ENCODE results near the gene ADAM12.

DNA sequence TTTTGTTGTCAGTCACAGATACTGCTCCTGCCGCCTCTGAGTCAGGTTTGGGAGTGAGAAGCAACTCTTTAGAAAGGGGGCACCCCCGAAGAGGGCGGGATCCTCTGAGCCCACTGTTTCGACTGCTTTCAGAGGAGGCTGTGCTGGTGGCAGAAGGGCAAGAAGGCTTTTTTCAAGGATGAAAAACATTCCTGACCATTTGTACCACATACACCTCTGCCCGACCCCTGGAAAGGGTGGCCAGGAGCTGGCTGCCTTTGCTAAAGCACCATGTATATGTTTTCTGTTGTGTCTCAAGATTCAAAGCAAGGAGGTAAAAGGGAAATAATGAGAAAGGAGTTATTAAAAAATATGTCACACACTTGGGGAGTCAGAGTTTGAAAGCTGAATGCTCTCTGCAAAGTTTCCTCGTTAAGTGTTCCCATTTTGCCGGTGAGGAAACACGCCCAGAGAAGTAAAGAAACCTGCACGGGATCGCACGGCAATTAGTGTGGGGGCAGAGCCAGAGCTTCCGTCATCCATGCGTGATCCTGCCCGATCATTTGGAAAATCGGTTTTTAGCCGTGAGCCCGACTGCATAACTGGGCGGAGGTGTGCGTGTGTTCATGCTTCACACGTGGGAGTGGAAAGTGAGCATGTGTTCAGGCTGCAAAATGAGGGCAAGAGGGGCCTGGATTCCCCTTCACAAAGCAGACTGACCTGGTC is 163.2 kb downstream of the ADAM12 start:
- no peak for TF ChIP-seq POLR2A (IDR thresholded peaks at IDR 0.05)
- TF ChIP-seq, protein P1, sequence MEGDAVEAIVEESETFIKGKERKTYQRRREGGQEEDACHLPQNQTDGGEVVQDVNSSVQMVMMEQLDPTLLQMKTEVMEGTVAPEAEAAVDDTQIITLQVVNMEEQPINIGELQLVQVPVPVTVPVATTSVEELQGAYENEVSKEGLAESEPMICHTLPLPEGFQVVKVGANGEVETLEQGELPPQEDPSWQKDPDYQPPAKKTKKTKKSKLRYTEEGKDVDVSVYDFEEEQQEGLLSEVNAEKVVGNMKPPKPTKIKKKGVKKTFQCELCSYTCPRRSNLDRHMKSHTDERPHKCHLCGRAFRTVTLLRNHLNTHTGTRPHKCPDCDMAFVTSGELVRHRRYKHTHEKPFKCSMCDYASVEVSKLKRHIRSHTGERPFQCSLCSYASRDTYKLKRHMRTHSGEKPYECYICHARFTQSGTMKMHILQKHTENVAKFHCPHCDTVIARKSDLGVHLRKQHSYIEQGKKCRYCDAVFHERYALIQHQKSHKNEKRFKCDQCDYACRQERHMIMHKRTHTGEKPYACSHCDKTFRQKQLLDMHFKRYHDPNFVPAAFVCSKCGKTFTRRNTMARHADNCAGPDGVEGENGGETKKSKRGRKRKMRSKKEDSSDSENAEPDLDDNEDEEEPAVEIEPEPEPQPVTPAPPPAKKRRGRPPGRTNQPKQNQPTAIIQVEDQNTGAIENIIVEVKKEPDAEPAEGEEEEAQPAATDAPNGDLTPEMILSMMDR (IDR thresholded peaks at IDR 0.05) = no peak

Measured in uterus (tissue), 2 donors.